MM.1S (cell line): ENCODE results near the gene FIP1L1.
"Not testable (repeated sequence)": the region's sequence is repeated elsewhere in the genome, so short reads cannot be mapped to it uniquely, and the experiment has no call there.

Experiments used
- EZH2 ChIP-seq: fragments of 300-600 bp; sonication (generic); optimal IDR thresholded peaks from 2 replicates; pipeline ENCODE3; 2017; ENCODE audit warnings: low read depth, mild to moderate bottlenecking, antibody characterized with exemption, low read length, mixed read lengths
- EZH2phosphoT487 ChIP-seq: fragments of 300-600 bp; sonication (generic); IDR thresholded peaks from 2 replicates; pipeline ENCODE4 v1.6.1; 2018; ENCODE audit warnings: antibody characterized with exemption, low read length
- TF ChIP-seq, protein P1 (sequence below): fragments of 300-600 bp; sonication (generic); IDR thresholded peaks from 2 replicates; pipeline ENCODE4 v1.5.1; 2016; ENCODE audit warnings: antibody characterized with exemption, low read length, mixed read lengths

DNA sequence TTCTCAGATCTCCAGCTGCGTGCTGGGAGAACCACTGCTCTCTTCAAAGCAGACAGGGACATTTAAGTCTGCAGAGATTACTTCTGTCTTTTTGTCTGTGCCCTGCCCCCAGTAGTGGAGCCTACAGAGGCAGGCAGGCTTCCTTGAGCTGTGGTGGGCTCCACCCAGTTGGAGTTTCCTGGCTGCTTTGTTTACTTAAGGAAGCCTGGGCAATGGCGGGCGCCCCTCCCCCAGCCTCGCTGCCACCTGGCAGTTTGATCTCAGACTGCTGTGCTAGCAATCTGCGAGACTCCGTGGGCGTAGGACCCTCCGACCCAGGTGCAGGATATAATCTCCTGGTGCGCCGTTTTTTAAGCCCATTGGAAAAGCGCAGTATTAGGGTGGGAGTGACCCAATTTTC is 32.0 kb downstream of the FIP1L1 start:
- TF ChIP-seq, protein P1, sequence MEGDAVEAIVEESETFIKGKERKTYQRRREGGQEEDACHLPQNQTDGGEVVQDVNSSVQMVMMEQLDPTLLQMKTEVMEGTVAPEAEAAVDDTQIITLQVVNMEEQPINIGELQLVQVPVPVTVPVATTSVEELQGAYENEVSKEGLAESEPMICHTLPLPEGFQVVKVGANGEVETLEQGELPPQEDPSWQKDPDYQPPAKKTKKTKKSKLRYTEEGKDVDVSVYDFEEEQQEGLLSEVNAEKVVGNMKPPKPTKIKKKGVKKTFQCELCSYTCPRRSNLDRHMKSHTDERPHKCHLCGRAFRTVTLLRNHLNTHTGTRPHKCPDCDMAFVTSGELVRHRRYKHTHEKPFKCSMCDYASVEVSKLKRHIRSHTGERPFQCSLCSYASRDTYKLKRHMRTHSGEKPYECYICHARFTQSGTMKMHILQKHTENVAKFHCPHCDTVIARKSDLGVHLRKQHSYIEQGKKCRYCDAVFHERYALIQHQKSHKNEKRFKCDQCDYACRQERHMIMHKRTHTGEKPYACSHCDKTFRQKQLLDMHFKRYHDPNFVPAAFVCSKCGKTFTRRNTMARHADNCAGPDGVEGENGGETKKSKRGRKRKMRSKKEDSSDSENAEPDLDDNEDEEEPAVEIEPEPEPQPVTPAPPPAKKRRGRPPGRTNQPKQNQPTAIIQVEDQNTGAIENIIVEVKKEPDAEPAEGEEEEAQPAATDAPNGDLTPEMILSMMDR: not testable (repeated sequence)
- TF ChIP-seq EZH2, EZH2phosphoT487: not testable (repeated sequence)
